Ishikawa (cell line): Measurements from ENCODE around the gene KASH5.

ENCODE experiments used
- CEBPB ChIP-seq: IDR thresholded peaks from 2 replicates; pipeline ENCODE4 v1.6.1; 2012
- CREB1 ChIP-seq: IDR thresholded peaks from 2 replicates; pipeline ENCODE4 v1.6.1; 2012; ENCODE audit warnings: low read depth
- EGR1 ChIP-seq: IDR thresholded peaks from 2 replicates; pipeline ENCODE4 v1.6.1; 2012
- EP300 ChIP-seq: IDR thresholded peaks from 2 replicates; pipeline ENCODE4 v1.6.1; 2012; ENCODE audit warnings: borderline replicate concordance
- FOXM1 ChIP-seq: IDR thresholded peaks from 2 replicates; pipeline ENCODE4 v1.6.1; 2012; ENCODE audit warnings: low read depth, borderline replicate concordance
- MAX ChIP-seq: IDR thresholded peaks from 2 replicates; pipeline ENCODE4 v1.6.1; 2012
- NFIC ChIP-seq: IDR thresholded peaks from 2 replicates; pipeline ENCODE4 v1.6.1; 2012
- RAD21 ChIP-seq: IDR thresholded peaks from 2 replicates; pipeline ENCODE4 v1.6.1; 2012; ENCODE audit warnings: low read depth
- TAF1 ChIP-seq: IDR thresholded peaks from 2 replicates; pipeline ENCODE4 v1.6.1; 2012; ENCODE audit warnings: low read depth, mild to moderate bottlenecking
- TCF12 ChIP-seq: IDR thresholded peaks from 2 replicates; pipeline ENCODE4 v1.6.1; 2012; ENCODE audit warnings: low read depth
- TEAD4 ChIP-seq: IDR thresholded peaks from 2 replicates; pipeline ENCODE4 v1.6.1; 2012
- YY1 ChIP-seq: IDR thresholded peaks from 2 replicates; pipeline ENCODE4 v1.6.1; 2012; ENCODE audit warnings: low read depth
- ZBTB7A ChIP-seq: IDR thresholded peaks from 2 replicates; pipeline ENCODE4 v1.6.1; 2012; ENCODE audit warnings: low read depth
- TF ChIP-seq, protein P1 (sequence below): IDR thresholded peaks from 2 replicates; pipeline ENCODE4 v1.6.1; 2012
- TF ChIP-seq, protein P2 (sequence below): IDR thresholded peaks from 2 replicates; pipeline ENCODE4 v1.6.1; 2012; ENCODE audit warnings: low read depth, mild to moderate bottlenecking

KASH5 gene

DNA sequence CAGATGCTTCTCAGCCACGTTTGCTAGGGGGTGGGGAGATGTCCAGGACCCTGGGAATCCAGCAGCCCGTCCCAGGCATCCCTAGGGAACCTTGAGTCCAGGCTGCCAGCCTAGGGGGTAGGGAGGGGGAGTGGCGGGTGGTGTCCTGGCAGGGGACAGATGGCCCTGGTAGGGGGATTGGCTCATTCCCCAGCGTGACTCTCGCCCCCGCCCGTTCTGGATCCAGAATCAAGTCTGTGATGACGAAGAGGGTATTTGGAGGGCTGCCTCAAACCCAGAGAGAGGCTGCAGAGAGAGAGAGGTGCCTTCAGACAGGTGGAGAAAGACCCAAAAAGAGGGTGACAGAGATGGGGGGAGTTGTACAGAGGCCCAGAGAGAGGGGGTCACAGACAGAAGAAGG, 49.2 kb downstream of the KASH5 start:
- TF ChIP-seq, protein P1, sequence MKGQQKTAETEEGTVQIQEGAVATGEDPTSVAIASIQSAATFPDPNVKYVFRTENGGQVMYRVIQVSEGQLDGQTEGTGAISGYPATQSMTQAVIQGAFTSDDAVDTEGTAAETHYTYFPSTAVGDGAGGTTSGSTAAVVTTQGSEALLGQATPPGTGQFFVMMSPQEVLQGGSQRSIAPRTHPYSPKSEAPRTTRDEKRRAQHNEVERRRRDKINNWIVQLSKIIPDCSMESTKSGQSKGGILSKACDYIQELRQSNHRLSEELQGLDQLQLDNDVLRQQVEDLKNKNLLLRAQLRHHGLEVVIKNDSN = no peak
- no peak for TF ChIP-seq CREB1
- no peak for TF ChIP-seq EGR1
- TF ChIP-seq NFIC = no peak
- TF ChIP-seq TCF12 = no peak
- no peak for TF ChIP-seq YY1
- TF ChIP-seq CEBPB = no peak
- TF ChIP-seq MAX = no peak
- TF ChIP-seq, protein P2, sequence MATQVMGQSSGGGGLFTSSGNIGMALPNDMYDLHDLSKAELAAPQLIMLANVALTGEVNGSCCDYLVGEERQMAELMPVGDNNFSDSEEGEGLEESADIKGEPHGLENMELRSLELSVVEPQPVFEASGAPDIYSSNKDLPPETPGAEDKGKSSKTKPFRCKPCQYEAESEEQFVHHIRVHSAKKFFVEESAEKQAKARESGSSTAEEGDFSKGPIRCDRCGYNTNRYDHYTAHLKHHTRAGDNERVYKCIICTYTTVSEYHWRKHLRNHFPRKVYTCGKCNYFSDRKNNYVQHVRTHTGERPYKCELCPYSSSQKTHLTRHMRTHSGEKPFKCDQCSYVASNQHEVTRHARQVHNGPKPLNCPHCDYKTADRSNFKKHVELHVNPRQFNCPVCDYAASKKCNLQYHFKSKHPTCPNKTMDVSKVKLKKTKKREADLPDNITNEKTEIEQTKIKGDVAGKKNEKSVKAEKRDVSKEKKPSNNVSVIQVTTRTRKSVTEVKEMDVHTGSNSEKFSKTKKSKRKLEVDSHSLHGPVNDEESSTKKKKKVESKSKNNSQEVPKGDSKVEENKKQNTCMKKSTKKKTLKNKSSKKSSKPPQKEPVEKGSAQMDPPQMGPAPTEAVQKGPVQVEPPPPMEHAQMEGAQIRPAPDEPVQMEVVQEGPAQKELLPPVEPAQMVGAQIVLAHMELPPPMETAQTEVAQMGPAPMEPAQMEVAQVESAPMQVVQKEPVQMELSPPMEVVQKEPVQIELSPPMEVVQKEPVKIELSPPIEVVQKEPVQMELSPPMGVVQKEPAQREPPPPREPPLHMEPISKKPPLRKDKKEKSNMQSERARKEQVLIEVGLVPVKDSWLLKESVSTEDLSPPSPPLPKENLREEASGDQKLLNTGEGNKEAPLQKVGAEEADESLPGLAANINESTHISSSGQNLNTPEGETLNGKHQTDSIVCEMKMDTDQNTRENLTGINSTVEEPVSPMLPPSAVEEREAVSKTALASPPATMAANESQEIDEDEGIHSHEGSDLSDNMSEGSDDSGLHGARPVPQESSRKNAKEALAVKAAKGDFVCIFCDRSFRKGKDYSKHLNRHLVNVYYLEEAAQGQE = no peak
- no peak for TF ChIP-seq RAD21
- TF ChIP-seq EP300 = no peak
- no peak for TF ChIP-seq TEAD4
- TF ChIP-seq ZBTB7A = no peak
- TF ChIP-seq FOXM1 = no peak
- no peak for TF ChIP-seq TAF1

GRCh38 chr19:49438261-49438660, 50.2 kb downstream of the KASH5 start:
- no peak for TF ChIP-seq RAD21
- TF ChIP-seq, protein P1 = no peak
- TF ChIP-seq EP300 = no peak
- no peak for TF ChIP-seq FOXM1
- no peak for TF ChIP-seq MAX
- no peak for TF ChIP-seq TAF1
- TF ChIP-seq EGR1 = no peak
- TF ChIP-seq, protein P2 = no peak
- no peak for TF ChIP-seq ZBTB7A
- no peak for TF ChIP-seq YY1
- TF ChIP-seq CREB1 = no peak
- no peak for TF ChIP-seq TCF12
- TF ChIP-seq CEBPB = no peak
- TF ChIP-seq TEAD4 = no peak
- TF ChIP-seq NFIC = no peak

GRCh38 chr19:49439836-49440235, 51.8 kb downstream of the KASH5 start:
- TF ChIP-seq CREB1 = no peak
- TF ChIP-seq, protein P1 = no peak
- TF ChIP-seq EP300 = no peak
- no peak for TF ChIP-seq NFIC
- TF ChIP-seq EGR1 = no peak
- TF ChIP-seq TAF1 = no peak
- no peak for TF ChIP-seq RAD21
- TF ChIP-seq TCF12 = no peak
- TF ChIP-seq YY1 = no peak
- TF ChIP-seq TEAD4 = no peak
- no peak for TF ChIP-seq CEBPB

DNA sequence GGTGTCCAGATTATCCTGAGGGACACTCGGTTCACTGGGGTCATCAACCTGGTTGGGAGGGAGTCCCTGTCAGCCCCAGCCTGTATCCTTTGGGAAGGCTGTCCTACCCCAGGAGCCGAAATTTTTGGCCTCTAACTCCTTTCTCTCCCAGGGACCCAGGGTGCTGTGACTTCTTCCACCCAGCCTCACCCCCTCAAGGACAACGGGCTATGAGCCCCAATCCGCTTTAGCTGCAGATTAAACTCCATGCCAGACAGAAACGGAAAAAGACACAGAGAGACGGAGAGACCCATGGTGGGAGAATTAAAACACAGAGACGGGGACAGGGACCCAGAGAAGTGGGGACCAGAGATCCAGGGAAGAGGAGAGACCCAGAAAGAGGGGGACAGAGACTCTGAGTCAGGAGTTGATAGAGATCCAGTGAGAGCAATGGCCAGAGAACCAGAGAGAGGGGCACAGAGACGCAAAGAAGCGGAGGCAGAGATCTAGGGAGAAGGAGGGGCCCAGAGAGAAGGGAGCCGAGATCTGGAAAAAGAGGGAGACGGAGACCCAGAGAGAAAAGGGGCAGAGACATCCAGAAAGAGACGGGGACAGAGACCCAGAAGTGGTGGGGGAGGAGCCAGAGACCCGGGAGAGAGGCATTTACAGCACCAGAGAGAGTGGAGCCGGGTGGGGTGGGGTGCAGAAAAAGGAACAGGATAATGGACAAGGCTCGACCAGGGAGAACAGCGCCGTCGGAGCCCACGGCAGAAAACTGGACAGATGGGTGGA, 52.6 kb downstream of the KASH5 start:
- no peak for TF ChIP-seq FOXM1
- TF ChIP-seq, protein P2 = no peak
- TF ChIP-seq TEAD4 = no peak
- no peak for TF ChIP-seq ZBTB7A
- TF ChIP-seq TAF1 = no peak
- no peak for TF ChIP-seq CEBPB
- no peak for TF ChIP-seq NFIC
- no peak for TF ChIP-seq MAX
- TF ChIP-seq CREB1 = no peak
- TF ChIP-seq, protein P1 = no peak
- TF ChIP-seq RAD21 = no peak
- TF ChIP-seq EP300 = no peak
- no peak for TF ChIP-seq YY1
- TF ChIP-seq TCF12 = no peak
